HFF-Myc (cell line): ENCODE data around the gene ATF6B.
A peak's percentile ranks its signal among the peaks of the same experiment; 100 is the strongest.

ENCODE experiments used
- DNase-seq: peaks from one replicate; pipeline ENCODE4 v3.0.0-alpha.2; 2011; ENCODE audit warnings: low read depth; ENCODE audit errors: extremely low read depth
- H3K4me3 ChIP-seq: replicated peaks from 2 replicates; pipeline ENCODE4 v1.5.1; 2011; ENCODE audit warnings: low read depth, mild to moderate bottlenecking, control low read depth, low read length
- TF ChIP-seq, protein P1 (sequence below): IDR thresholded peaks from 2 replicates; pipeline ENCODE4 v1.5.1; 2012; ENCODE audit warnings: mild to moderate bottlenecking, low read depth, low read length, control low read depth; ENCODE audit errors: missing control alignments

ATF6B gene

DNA sequence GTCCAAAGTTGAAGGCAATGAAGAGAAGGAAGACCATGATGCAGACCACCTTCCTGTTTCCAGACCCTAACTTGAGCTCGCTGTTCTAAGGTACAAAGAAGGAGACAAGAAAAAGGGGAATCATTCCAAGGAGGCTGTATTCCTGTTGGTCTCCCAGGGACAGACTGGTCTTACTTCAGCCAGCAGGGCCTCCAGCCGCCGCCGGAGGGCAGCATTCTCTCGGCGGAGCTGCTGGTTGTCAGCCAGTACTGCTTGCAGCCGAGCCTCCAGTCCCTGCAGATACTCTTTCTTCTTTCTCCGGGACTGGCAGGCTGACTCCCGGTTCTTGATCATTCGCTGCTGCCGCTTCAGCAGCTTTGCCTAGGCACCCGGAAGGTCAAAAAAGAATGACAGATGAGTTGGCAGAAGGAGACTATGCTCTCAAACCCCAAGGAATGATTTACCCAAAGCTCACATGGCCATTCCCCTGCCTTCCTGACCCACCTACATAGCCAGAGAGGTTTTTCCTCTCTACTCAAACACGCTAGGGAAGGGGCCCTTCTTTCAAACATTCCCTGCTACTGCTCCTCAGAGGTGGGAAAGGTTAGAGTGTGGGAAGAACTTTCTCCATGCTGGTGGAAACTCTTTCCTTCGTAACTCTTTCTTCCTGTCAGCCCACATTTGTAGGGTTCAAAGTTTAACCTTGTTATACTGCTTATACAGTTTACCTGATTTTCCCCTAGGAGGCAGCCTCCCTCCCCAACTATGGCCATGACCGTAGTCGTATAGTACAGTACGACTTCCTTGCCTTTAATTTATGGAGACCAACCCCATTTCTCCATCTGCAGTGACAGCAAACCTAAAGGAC, 9.0 kb downstream of the ATF6B start:
- DNase-seq = no peak
- no peak overlapping the region for H3K4me3 ChIP-seq
- TF ChIP-seq, protein P1, sequence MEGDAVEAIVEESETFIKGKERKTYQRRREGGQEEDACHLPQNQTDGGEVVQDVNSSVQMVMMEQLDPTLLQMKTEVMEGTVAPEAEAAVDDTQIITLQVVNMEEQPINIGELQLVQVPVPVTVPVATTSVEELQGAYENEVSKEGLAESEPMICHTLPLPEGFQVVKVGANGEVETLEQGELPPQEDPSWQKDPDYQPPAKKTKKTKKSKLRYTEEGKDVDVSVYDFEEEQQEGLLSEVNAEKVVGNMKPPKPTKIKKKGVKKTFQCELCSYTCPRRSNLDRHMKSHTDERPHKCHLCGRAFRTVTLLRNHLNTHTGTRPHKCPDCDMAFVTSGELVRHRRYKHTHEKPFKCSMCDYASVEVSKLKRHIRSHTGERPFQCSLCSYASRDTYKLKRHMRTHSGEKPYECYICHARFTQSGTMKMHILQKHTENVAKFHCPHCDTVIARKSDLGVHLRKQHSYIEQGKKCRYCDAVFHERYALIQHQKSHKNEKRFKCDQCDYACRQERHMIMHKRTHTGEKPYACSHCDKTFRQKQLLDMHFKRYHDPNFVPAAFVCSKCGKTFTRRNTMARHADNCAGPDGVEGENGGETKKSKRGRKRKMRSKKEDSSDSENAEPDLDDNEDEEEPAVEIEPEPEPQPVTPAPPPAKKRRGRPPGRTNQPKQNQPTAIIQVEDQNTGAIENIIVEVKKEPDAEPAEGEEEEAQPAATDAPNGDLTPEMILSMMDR = peak; percentile 93

DNA sequence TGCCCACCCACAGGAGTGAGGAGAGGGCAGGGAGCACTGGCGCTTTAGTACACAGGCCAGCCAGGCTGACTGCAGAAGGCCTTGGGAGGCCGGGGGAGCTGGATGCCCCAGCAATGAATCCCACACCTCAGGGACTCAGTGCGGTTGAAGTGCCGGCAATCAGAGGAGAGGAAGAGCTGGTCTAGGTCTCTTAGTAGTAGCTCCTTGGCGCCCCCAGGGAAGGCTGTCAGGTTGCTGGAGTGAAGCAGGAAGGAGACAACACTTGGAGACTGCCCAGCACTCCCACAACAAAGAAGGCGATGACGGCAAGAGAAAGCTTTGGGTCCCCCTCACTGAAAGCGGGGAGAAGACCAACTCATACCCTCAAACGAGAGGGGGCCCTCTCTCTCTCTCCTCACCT, 10.6 kb downstream of the ATF6B start:
- DNase-seq = no peak
- no peak overlapping the region for H3K4me3 ChIP-seq
- TF ChIP-seq, protein P1 = no peak

DNA sequence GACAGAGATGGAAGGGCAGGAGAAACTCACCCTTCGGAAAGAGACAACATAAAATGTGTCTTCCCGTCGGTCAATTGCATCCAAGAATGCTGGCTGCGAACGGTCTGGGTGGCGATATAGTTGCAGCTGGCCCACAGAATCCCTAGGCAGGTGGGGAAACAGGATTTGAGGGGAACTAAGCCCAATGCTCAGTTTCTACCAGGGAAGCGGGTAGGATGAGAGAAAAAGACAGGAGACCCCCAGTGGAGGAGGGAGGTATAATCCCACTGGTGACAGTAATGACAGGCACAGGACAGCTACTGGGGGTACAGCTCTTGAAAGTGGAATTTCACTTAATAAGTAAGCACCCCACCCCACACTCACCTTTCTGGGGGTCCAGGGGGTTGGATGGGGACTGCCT, 11.4 kb downstream of the ATF6B start:
- H3K4me3 ChIP-seq = no peak overlapping the region
- TF ChIP-seq, protein P1 = peak; percentile 55
- no peak for DNase-seq

DNA sequence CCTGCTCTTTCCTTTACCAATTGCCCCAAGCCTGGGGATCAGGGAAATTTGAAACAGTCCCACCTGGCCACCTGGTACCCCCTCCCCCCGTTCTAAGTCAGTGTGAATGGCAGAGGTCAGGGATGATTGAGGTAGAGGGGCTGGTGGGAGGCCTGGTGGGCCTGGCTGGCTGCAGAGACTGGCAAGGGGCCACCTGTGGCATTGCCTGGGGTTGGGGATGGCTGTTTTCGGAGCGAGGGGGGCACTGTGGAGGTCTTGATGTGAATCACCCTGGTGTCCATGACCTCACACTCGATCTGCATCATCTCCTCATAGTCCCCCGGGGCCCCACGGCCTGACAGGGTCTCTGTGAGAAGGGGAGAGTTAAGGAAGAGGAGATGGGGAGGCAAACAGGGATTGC, 12.4 kb downstream of the ATF6B start:
- TF ChIP-seq, protein P1 = no peak
- no peak for DNase-seq
- H3K4me3 ChIP-seq = no peak overlapping the region

DNA sequence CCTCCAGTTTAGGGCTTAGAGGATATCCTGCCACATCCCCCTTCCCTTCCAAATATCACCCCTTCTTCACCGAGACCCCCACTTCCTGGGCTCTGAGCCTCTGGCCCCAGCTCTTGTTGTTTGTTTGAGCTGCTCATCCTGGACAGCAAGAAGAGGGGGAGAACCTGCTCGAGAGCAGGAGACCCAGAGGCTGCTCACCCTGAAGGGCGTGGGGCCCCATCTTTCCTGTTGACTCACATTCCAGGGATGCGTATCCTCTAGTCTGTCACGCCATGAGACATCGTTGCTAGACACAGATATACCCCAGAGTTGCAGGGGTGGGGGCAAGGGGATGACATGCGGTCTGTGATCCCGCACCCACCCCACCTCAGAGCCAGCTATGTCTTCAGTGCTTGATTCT, 13.2 kb downstream of the ATF6B start:
- TF ChIP-seq, protein P1 = no peak
- no peak for DNase-seq
- H3K4me3 ChIP-seq = no peak overlapping the region

DNA sequence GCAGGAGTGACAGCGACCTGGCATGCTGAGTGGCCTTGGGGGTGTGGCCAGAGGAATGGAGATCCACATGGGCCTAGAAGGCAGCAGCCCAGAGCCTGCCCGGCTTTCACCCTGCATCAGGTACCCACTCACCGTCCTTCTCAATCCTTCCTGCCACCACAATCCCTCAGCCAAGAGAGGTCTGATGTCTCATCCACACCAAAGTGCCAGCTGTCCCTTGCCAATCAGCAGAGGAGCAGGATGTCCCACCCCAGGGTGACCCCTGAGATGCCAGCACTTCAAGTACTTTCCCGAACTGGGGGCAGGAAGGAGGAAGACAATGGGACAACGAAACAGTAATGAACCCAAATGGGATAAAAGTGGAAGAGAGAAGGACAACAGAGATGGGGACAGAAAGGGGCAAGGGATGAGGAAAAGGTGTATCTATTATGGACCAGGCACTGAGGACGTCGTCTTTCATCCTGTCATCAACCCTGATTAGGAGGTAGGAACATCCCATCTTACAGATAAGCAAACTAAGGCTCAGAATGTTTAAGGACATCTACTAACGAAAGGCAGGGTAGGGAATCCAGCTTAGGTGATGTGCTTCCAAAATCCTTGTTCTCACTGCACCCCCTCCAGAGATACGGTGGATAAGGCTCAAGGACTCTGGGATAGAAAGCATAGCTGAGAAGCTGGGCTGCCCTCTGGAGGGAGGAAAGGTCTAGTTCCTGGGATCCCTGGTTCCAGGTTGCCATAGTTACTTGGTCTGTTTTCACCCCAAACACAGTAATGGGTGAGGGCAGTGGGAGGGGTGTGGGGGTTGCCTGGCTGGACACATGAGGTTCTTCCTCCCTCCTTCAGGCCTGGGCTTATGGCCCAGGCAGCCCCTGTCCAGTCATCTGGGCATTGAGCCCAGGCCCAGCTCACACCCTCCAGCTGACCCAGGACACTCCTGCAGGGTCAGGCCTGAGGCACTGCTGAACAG, 14.4 kb downstream of the ATF6B start:
- H3K4me3 ChIP-seq = no peak overlapping the region
- TF ChIP-seq, protein P1 = peak; percentile 46
- peak; percentile 84 for DNase-seq
